ENCODE measurements around the gene PRKAG2. TPM values are rescaled to one million over a fixed set of nuclear protein-coding genes. Genes with fewer than 3 reads are reported as not detected.
"Not testable (repeated sequence)": the region's sequence is repeated elsewhere in the genome, so short reads cannot be mapped to it uniquely, and the experiment has no call there.

The PRKAG2 gene
- total and polyA plus RNA-seq, 8 donors: 12.9 to 34.6 (median 18.0) TPM

DNA sequence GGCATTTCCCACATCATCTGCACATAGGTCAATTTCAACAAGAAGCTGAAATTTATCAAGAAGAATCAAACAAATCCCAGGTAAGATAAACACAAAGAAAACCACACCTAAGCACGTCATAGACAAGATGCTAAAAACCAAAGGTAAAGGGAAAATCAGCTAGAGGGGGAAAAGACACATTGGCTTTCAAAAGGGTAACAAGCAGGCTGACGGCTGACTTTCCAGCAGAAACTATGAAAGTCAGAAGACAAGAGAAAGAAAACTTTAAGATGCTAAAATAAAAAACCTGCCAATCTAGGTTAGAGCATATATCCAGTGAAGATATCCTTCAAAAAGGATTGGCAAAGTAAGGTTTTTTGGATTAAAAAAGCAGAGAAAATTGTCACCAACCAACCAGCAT lies 297.3 kb downstream of the PRKAG2 start:
- ATAC-seq: no peak
- intact Hi-C loops (cut with DNase I): no loop called here
- Histone ChIP-seq H3K27ac (no peak overlapping the region), H3K4me3 (no peak overlapping the region), H3K36me3 (peaks cover 0 to 7% of the 10 kb centered on the region in 2 donors), H3K27me3 (no peaks in the 10 kb centered on the region), H3K9me3 (peaks cover 0 to 17% of the 10 kb centered on the region in 2 donors), H3K4me1 (no peaks in the 10 kb centered on the region)
- TF ChIP-seq, protein P1, sequence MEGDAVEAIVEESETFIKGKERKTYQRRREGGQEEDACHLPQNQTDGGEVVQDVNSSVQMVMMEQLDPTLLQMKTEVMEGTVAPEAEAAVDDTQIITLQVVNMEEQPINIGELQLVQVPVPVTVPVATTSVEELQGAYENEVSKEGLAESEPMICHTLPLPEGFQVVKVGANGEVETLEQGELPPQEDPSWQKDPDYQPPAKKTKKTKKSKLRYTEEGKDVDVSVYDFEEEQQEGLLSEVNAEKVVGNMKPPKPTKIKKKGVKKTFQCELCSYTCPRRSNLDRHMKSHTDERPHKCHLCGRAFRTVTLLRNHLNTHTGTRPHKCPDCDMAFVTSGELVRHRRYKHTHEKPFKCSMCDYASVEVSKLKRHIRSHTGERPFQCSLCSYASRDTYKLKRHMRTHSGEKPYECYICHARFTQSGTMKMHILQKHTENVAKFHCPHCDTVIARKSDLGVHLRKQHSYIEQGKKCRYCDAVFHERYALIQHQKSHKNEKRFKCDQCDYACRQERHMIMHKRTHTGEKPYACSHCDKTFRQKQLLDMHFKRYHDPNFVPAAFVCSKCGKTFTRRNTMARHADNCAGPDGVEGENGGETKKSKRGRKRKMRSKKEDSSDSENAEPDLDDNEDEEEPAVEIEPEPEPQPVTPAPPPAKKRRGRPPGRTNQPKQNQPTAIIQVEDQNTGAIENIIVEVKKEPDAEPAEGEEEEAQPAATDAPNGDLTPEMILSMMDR (IDR thresholded peaks at IDR 0.05): no peak
- no peak for DNase-seq

DNA sequence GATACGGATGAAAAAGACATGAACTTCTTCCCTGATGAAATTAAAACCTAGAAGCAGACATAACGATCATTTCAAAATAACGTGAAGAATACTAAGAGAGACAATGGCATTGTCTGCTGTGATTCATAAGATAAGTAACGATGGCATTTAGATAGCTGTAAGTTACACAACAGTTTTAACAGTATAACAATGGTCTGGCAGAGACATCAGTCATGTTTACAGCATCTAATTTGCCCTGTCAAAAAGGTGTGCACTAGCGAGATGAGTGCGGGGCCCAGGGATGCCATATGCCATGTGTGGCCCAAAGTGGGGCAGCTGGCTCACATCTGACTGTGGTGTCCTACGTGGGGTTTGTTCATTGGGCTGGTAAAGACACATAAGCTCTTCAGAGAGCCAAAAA lies 301.5 kb downstream of the PRKAG2 start:
- Histone ChIP-seq H3K4me3 (no peak overlapping the region), H3K27me3 (no peaks in the 10 kb centered on the region), H3K27ac (no peak overlapping the region), H3K36me3 (peaks cover 0 to 7% of the 10 kb centered on the region in 2 donors), H3K4me1 (no peaks in the 10 kb centered on the region), H3K9me3 (peaks cover 0 to 17% of the 10 kb centered on the region in 2 donors)
- TF ChIP-seq, protein P1 (IDR thresholded peaks at IDR 0.05): no peak
- ATAC-seq: no peak
- no peak for DNase-seq
- intact Hi-C loops (cut with DNase I): no loop called here

DNA sequence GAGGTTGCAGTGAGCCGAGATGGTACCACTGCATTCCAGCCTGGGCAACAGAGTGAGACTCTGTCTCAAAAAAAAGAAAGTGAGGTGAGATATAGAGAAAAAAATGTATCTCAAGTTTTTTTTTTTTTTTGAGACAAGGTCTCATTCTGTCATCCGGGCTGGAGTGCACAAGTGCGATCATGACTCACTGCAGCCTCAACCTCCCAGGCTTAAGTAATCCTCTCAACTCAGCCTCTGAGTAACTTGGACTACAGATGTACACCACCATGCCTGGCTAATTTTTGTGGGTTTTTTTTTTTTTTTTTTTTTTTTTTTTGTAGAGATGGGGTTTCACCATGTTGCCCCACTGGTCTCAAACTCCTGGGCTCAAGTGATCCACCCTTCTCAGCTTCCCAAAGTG lies 303.9 kb downstream of the PRKAG2 start:
- H3K9me3 ChIP-seq; H3K27me3 ChIP-seq; ATAC-seq; intact Hi-C loops (cut with DNase I); DNase-seq; H3K4me1 ChIP-seq; H3K4me3 ChIP-seq; H3K27ac ChIP-seq: not testable (repeated sequence)
- H3K36me3 ChIP-seq: peaks cover 0 to 22% of the 10 kb centered on the region in 2 donors

DNA sequence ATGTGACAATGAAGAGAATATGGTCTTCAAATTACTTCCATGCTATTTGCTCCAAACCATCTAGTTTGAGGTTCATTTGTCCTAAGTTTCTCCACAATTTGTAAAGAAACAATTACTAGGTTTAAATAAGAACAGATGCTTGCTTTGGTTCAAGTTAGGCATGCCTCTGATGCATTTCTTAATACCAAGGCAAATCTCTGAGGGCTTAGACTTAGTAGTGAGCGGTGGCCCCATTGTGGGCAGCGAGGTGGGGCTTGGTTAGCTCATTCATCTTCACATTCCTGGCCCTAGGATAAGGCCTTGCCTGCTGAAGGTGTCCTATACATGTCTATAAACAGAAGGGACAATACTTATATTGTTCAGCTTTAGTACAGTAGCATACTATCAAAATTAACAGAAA lies 304.8 kb downstream of the PRKAG2 start:
- no peaks in the 10 kb centered on the region for H3K27me3 ChIP-seq
- H3K36me3 ChIP-seq: peaks cover 0 to 22% of the 10 kb centered on the region in 2 donors
- TF ChIP-seq, protein P1 (IDR thresholded peaks at IDR 0.05): no peak
- ATAC-seq: no peak
- no peaks in the 10 kb centered on the region for H3K4me1 ChIP-seq
- intact Hi-C loops (cut with DNase I): no loop called here
- DNase-seq: no peak
- H3K9me3 ChIP-seq: no peaks in the 10 kb centered on the region
- H3K4me3 ChIP-seq: no peak overlapping the region
- no peak overlapping the region for H3K27ac ChIP-seq

DNA sequence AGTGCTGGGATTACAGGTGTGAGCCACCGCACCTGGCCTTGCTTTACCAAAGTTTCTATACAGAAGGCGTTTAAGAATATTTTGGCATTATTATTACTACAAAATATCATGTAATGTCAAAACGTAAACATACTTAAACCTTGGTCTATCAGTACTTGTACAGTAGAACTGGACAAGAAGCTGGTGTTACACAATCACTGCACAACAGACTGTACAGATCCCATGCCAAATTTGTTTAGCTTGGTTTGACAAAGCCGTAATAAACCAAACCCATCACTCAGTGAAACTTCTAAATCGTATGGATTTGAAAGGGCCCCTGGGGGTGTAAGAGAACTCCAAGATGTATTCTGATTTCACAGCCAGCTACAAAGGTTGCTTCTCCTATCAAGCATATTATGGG lies 305.4 kb downstream of the PRKAG2 start:
- Histone ChIP-seq H3K27ac (no peak overlapping the region), H3K4me1 (no peaks in the 10 kb centered on the region), H3K36me3 (peaks cover 0 to 22% of the 10 kb centered on the region in 2 donors), H3K27me3 (no peaks in the 10 kb centered on the region), H3K4me3 (no peak overlapping the region), H3K9me3 (no peaks in the 10 kb centered on the region)
- no peak for ATAC-seq
- no peak for DNase-seq
- TF ChIP-seq, protein P1 (IDR thresholded peaks at IDR 0.05): no peak
- intact Hi-C loops (cut with DNase I): no loop called here

DNA sequence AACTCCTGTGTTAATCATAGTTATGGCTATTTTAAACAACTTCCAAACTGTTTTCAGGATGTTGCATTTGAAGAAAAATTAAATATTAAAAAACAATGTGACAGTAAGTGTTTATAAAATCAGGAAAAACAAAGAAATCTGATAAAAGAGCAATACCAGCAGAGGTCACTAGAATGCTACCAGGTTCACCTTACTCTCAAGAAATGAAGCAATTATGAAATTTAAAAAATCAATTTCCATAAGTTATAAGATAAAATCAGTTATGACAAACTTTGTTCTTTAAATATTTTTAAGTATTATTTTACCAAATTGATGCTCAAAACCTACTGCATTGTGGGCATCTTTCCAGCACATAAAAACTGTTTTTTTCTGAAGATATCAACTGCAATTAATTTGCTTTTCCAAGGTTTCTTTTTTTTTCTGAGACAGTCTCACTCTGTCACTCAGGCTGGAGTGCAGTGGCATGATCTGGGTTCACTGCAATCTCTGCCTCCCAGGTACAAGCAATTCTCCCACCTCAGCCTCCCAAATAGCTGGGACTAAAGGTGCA lies 306.5 kb downstream of the PRKAG2 start:
- intact Hi-C loops (cut with DNase I): no loop called here
- H3K27ac ChIP-seq: no peak overlapping the region
- H3K4me1 ChIP-seq: no peaks in the 10 kb centered on the region
- DNase-seq (no peak), ATAC-seq (no peak)
- H3K27me3 ChIP-seq: no peaks in the 10 kb centered on the region
- no peak overlapping the region for H3K4me3 ChIP-seq
- peaks cover 0 to 27% of the 10 kb centered on the region in 2 donors for H3K36me3 ChIP-seq
- H3K9me3 ChIP-seq: no peaks in the 10 kb centered on the region
- TF ChIP-seq, protein P1 (IDR thresholded peaks at IDR 0.05): peak in 1 of 2 donors; percentile 34

All from left lung (tissue), 10 donors.